SU-DHL-6 (cell line): ENCODE measurements around the gene PCDHA8.

ENCODE experiments used
- CTCF ChIP-seq: fragments of 200-600 bp; sonication (generic); IDR thresholded peaks from one replicate; pipeline ENCODE4 v1.5.1; 2017; ENCODE audit warnings: antibody characterized with exemption, mild to moderate bottlenecking, low read length, moderate library complexity; ENCODE audit not compliant: insufficient read depth, poor library complexity, severe bottlenecking
- EZH2phosphoT487 ChIP-seq: fragments of 200-600 bp; sonication (generic), shearing (Covaris generic); conservative IDR thresholded peaks from 2 replicates; pipeline ENCODE4 v1.6.1; 2018; ENCODE audit warnings: mild to moderate bottlenecking, antibody characterized with exemption, low read length, moderate library complexity, mixed read lengths

- TF ChIP-seq CTCF = no peak
- no peak for TF ChIP-seq EZH2phosphoT487
Observed at GRCh38 chr5:140800816-140801493, 40.0 kb upstream of the PCDHA8 start, which contains the start of gene PCDHA3.
